ENCODE measurements around the gene CENPA.
A peak's percentile ranks its signal among the peaks of the same experiment; 100 is the strongest.

The CENPA gene

GRCh38 chr2:26763019-26763418, 22.8 kb upstream of the CENPA start:
- DNase-seq (ENCODE audit: low spot score), result no peak

GRCh38 chr2:26764078-26764887, 21.6 kb upstream of the CENPA start, which contains the start of gene SLC35F6:
Gene SLC35F6, plus strand, starts transcription at chr2:26764284. Its CDS starts 66 bp downstream, at chr2:26764350.
- DNase-seq (ENCODE audit: low spot score), result peak; percentile 96

GRCh38 chr2:26764906-26765305, 20.9 kb upstream of the CENPA start:
- no peak for DNase-seq (ENCODE audit: low spot score)

- DNase-seq (ENCODE audit: low spot score), result no peak
Observed at GRCh38 chr2:26765475-26766200, 20.2 kb upstream of the CENPA start.

GRCh38 chr2:26767129-26767528, 18.7 kb upstream of the CENPA start:
- DNase-seq (ENCODE audit: low spot score), result no peak

- DNase-seq (ENCODE audit: low spot score), result no peak
Observed at GRCh38 chr2:26767894-26768487, 17.9 kb upstream of the CENPA start.

GRCh38 chr2:26768759-26769088, 17.1 kb upstream of the CENPA start:
- DNase-seq (ENCODE audit: low spot score), result no peak

GRCh38 chr2:26769089-26769761, 16.6 kb upstream of the CENPA start:
- DNase-seq (ENCODE audit: low spot score), result peak; percentile 84

- DNase-seq (ENCODE audit: low spot score), result peak; percentile 65
Observed at GRCh38 chr2:26770986-26771586, 14.8 kb upstream of the CENPA start.

- peak; percentile 71 for DNase-seq (ENCODE audit: low spot score)
Observed at GRCh38 chr2:26772064-26773001, 13.5 kb upstream of the CENPA start.

GRCh38 chr2:26776195-26776800, 9.6 kb upstream of the CENPA start:
- no peak for DNase-seq (ENCODE audit: low spot score)

- DNase-seq (ENCODE audit: low spot score), result no peak
Observed at GRCh38 chr2:26778098-26778497, 7.8 kb upstream of the CENPA start.

GRCh38 chr2:26778507-26778906, 7.3 kb upstream of the CENPA start:
- DNase-seq (ENCODE audit: low spot score), result no peak

GRCh38 chr2:26780203-26780760, 5.6 kb upstream of the CENPA start:
- no peak for DNase-seq (ENCODE audit: low spot score)

GRCh38 chr2:26782876-26783704, 2.8 kb upstream of the CENPA start:
- no peak for DNase-seq (ENCODE audit: low spot score)

GRCh38 chr2:26784570-26785234, 1.2 kb upstream of the CENPA start:
- DNase-seq (ENCODE audit: low spot score), result no peak

GRCh38 chr2:26786207-26787028, 562 bp downstream of the CENPA start:
- peak; percentile 53 for DNase-seq (ENCODE audit: low spot score)

- no peak for DNase-seq (ENCODE audit: low spot score)
Observed at GRCh38 chr2:26792720-26793119, 6.9 kb downstream of the CENPA start.
